ENCODE results near the gene CDK6.

CDK6 gene

GRCh38 chr7:92650391-92650790 lies 186.0 kb downstream of the CDK6 start:
- H3K4me3 ChIP-seq (ENCODE audit: low read length): no peak overlapping the region
- TF ChIP-seq, protein P1, sequence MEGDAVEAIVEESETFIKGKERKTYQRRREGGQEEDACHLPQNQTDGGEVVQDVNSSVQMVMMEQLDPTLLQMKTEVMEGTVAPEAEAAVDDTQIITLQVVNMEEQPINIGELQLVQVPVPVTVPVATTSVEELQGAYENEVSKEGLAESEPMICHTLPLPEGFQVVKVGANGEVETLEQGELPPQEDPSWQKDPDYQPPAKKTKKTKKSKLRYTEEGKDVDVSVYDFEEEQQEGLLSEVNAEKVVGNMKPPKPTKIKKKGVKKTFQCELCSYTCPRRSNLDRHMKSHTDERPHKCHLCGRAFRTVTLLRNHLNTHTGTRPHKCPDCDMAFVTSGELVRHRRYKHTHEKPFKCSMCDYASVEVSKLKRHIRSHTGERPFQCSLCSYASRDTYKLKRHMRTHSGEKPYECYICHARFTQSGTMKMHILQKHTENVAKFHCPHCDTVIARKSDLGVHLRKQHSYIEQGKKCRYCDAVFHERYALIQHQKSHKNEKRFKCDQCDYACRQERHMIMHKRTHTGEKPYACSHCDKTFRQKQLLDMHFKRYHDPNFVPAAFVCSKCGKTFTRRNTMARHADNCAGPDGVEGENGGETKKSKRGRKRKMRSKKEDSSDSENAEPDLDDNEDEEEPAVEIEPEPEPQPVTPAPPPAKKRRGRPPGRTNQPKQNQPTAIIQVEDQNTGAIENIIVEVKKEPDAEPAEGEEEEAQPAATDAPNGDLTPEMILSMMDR (IDR thresholded peaks at IDR 0.05; ENCODE audit: insufficient read depth, low read depth, low read length, missing control alignments): no peak
- no peak for DNase-seq (ENCODE audit: low read depth)

GRCh38 chr7:92648067-92648466 lies 188.3 kb downstream of the CDK6 start:
- H3K4me3 ChIP-seq (ENCODE audit: low read length): no peak overlapping the region
- no peak for DNase-seq (ENCODE audit: low read depth)
- TF ChIP-seq, protein P1 (IDR thresholded peaks at IDR 0.05; ENCODE audit: insufficient read depth, low read depth, low read length, missing control alignments): no peak

GRCh38 chr7:92647652-92648051 lies 188.7 kb downstream of the CDK6 start:
- DNase-seq (ENCODE audit: low read depth): no peak
- TF ChIP-seq, protein P1 (IDR thresholded peaks at IDR 0.05; ENCODE audit: insufficient read depth, low read depth, low read length, missing control alignments): no peak
- no peak overlapping the region for H3K4me3 ChIP-seq (ENCODE audit: low read length)

GRCh38 chr7:92647011-92647625 lies 189.3 kb downstream of the CDK6 start:
- DNase-seq (ENCODE audit: low read depth): peak; percentile 38
- TF ChIP-seq, protein P1 (IDR thresholded peaks at IDR 0.05; ENCODE audit: insufficient read depth, low read depth, low read length, missing control alignments): no peak
- no peak overlapping the region for H3K4me3 ChIP-seq (ENCODE audit: low read length)

- no peak overlapping the region for H3K4me3 ChIP-seq (ENCODE audit: low read length)
- TF ChIP-seq, protein P1 (IDR thresholded peaks at IDR 0.05; ENCODE audit: insufficient read depth, low read depth, low read length, missing control alignments): no peak
- DNase-seq (ENCODE audit: low read depth): peak; percentile 90
Observed at GRCh38 chr7:92645114-92646061, 191.0 kb downstream of the CDK6 start.

DNA sequence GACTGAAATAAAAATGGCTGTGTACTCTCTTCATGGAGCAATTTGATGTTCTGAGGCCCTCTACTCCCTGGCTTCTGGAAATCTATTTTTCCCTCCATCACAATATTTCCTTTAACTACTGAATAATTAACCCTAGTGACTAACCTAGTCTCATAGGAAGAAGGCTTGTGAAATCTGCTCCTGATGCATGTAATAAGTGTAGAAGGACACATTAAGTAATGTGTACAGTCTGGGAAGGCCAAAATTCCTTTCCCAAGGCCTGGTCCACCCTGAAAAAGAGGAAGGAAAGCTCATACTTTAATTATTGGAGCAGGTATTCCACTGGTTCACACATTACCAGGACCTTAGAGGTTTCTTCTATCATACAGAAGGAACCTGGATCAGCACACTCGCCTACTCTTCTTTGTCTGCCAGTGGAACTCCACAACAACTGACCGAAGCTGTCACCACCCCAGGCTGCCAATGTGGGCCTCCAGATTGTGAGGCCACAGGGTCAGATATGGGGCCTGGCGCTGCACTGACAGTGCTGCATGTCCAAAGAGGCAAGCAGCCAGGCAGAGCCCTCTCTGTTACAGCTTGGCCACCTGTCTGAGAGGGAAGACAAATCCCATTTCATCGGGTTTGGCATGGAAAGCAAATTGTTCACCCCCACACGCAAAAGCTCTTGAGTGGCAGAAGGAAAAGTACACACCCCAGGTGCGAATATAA lies 191.8 kb downstream of the CDK6 start:
- H3K4me3 ChIP-seq (ENCODE audit: low read length): no peak overlapping the region
- DNase-seq (ENCODE audit: low read depth): peak; percentile 67
- TF ChIP-seq, protein P1 (IDR thresholded peaks at IDR 0.05; ENCODE audit: insufficient read depth, low read depth, low read length, missing control alignments): no peak

Data from epithelial cell of esophagus (primary cell).